Activated naive CD8-positive, alpha-beta T cell treated with anti-CD3 and anti-CD28 coated beads for 36 hours (primary cell): ENCODE measurements around the gene FBXL20. TPM values are rescaled to one million over a fixed set of nuclear protein-coding genes. Genes with fewer than 3 reads are reported as not detected.
"Not testable (repeated sequence)": the region's sequence is repeated elsewhere in the genome, so short reads cannot be mapped to it uniquely, and the experiment has no call there.

ENCODE experiments used
- DNase-seq: peaks from one replicate; pipeline ENCODE4 v3.0.0; 2021
- H3K27ac Mint-ChIP-seq: one replicate; pipeline ENCODE4 v1.8.0; 2022; ENCODE audit warnings: mild to moderate bottlenecking, moderate library complexity, mixed read lengths
- H3K27me3 Mint-ChIP-seq: one replicate; pipeline ENCODE4 v1.8.0; 2022; ENCODE audit warnings: mild to moderate bottlenecking, mixed read lengths
- H3K36me3 Mint-ChIP-seq: one replicate; pipeline ENCODE4 v1.8.0; 2021; ENCODE audit warnings: mild to moderate bottlenecking, mixed read lengths
- H3K4me1 Mint-ChIP-seq: one replicate; pipeline ENCODE4 v1.8.0; 2021; ENCODE audit warnings: mixed read lengths
- H3K4me3 Mint-ChIP-seq: one replicate; pipeline ENCODE4 v1.8.0; 2022; ENCODE audit warnings: mild to moderate bottlenecking, moderate library complexity, mixed read lengths
- H3K9me3 Mint-ChIP-seq: one replicate; pipeline ENCODE4 v1.8.0; 2022; ENCODE audit warnings: mixed read lengths
- total RNA-seq, 2 experiments: library from RNA; stranded (reverse); gene quantifications; one replicate each; pipeline ENCODE4 v1.2.3, GENCODE V29; 2021

Gene FBXL20, protein sequence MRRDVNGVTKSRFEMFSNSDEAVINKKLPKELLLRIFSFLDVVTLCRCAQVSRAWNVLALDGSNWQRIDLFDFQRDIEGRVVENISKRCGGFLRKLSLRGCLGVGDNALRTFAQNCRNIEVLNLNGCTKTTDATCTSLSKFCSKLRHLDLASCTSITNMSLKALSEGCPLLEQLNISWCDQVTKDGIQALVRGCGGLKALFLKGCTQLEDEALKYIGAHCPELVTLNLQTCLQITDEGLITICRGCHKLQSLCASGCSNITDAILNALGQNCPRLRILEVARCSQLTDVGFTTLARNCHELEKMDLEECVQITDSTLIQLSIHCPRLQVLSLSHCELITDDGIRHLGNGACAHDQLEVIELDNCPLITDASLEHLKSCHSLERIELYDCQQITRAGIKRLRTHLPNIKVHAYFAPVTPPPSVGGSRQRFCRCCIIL
- total RNA-seq, result 10 to 100 TPM; 15.7 to 16.3 TPM

DNA sequence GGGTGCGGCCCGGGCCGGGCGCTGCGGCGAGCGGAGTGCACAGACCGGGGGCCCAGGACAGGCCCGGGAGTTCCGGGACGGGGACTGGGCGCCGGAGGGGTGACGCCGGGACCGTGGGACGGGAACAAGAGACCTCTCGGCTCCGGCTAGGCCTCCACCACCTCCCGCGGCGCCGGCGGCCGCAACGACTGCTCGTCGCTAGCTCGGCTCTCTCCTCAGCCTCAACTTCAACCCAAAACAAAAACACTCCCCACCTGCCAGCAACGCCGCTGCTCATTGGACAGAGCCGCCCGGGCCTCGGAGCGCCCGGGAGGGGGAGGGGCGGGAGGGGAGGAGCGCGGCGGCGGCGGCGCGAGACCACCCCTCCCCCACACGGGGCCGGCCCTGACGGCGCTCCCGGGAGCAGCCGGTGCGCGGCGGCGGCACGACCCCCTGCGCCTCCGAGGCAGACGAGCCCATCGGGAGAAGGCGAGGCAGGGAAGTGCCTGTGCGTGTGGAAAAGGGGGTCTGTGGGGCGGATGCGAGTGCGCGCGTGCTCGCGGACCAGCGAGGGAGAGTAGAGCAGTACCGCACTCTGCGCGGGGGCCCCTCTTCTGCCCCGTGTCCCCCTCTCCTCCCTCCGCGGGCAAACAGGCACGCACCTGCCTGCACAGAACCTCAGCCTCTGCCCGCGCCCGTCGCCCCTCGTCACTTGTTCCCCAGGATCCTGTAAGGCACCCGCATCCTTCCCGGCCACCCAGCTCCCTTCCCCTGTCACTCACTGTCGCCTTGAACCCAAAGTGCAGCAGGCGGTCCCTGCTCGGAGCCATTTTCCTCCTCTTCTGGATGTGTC lies at the start of gene FBXL20:
FBXL20 (minus strand) TSS at position 215 of the 832 bp plus-strand sequence. CDS start 224 bp downstream, outside the sequence.
- Mint-ChIP-seq H3K4me3 (peak within 1 kb of the TSS; percentile 97), H3K9me3 (no peaks in the 10 kb centered on the region)

DNA sequence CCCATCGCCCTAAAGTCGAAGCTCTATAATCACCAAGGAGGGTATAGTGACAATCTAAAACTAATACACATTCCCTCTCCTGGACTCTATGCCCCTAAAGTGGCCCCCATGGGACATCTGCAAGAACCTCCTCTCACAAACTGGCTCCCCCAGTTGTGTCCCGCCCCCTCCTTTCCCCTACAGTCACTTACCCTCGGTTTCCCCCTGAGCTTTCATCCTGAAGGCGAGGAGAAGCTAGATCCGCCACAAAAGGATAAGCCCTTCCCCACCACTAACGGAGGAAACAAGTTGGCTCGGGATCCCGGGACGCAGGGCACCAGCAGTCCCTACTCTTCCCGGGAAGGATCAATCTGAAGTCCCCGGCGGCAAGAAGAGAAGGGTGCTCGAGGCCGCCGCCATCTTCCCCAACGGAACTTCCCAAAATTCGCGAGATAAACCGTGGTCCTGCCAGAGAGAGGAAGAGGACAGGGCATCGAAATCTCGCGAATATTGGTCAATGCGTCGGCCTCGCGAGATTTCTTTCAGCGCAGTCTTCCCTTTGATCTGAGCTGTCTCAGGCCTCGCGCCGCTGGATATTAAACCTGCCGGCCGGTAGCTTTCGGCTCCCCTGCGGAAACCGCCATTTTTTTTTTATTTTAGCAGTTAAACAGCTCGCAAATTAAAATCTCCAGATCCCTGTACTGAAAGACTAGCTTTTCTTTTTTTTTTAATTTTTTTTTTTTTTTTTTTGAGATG lies 49.6 kb upstream of the FBXL20 start, which contains the start of gene MED1:
MED1 (minus strand) TSS at position 417 of the 735 bp plus-strand sequence; CDS start at position 216, 201 bp downstream.
- Mint-ChIP-seq H3K27ac (peak within 1 kb of the TSS; percentile 96), H3K4me3 (peak within 1 kb of the TSS; percentile 96), H3K27me3 (no peaks in the 10 kb centered on the region), H3K4me1 (peaks cover 21% of the 10 kb centered on the region), H3K36me3 (peaks cover 19% of the 10 kb centered on the region), H3K9me3 (no peaks in the 10 kb centered on the region)
- peak; percentile 93 for DNase-seq

More for the DNA sequence above, at the start of gene FBXL20:
- Mint-ChIP-seq H3K27me3 (no peaks in the 10 kb centered on the region), H3K36me3 (peaks cover 12% of the 10 kb centered on the region), H3K27ac (peak within 1 kb of the TSS; percentile 97), H3K4me1 (peaks cover 50% of the 10 kb centered on the region)
- DNase-seq, result peak; percentile 90

DNA sequence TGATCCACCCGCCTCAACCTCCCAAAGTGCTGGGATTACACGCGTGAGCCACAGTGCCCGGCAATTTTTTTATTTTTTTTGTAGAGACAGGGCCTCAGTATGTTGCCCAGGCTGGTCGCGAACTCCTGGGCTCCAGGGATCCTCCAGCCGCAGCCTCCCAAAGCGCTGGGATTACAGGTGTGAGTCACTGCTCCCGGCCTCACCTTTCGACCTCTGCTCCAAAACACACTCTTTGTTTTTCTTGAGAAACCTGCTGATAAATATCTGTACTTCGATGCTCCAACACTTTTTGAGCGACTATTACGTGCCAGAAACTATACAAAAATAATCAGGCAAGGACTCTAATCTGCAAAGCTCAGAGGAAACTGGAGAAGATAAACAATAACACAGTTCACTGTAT lies 48.6 kb upstream of the FBXL20 start:
- Mint-ChIP-seq H3K27me3 (no peaks in the 10 kb centered on the region), H3K4me3 (peak overlapping the region; percentile 96), H3K36me3 (peaks cover 19% of the 10 kb centered on the region), H3K9me3 (no peaks in the 10 kb centered on the region), H3K27ac (peak overlapping the region; percentile 96), H3K4me1 (peaks cover 21% of the 10 kb centered on the region)
- DNase-seq, result no peak

DNA sequence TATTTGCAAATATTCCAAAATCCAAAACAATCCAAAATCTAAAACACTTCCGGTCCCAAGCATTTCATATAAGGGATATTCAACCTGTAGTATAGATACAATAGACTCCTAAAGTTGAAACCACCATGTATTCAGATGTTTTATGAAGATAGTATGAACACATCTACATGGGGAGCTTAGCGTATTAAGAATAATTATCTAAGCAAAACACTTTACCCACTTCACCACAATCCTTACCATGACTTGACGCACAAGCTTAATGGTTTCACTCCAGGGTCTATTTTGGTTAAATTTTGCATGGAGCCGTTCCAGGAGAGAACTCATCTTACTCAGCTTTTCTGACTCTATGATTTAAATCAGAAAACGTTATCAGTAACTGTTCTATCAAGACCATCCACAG lies 46.1 kb upstream of the FBXL20 start:
- Mint-ChIP-seq H3K4me1 (peaks cover 25% of the 10 kb centered on the region), H3K4me3 (no peak overlapping the region), H3K27me3 (no peaks in the 10 kb centered on the region), H3K27ac (no peak overlapping the region), H3K9me3 (no peaks in the 10 kb centered on the region), H3K36me3 (peaks cover 25% of the 10 kb centered on the region)
- no peak for DNase-seq

DNA sequence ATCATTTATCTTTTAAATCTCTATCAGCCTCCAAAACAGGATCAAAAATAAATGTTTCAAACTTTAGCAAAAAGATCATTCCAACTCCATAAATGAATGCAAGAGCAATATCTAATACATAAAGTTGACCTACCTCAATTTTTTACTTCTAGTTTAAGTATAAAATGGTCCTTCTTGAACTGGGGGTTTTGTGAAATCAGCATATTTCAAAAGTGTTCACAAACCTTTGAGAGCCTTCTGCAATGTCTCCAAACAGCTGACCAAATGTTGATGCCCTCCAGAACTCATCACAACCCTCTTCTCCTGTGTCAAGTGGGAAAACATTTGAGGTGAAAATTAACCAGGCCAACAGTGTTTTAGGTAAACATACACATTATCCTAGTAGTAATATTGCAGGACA lies 41.9 kb upstream of the FBXL20 start:
- Mint-ChIP-seq H3K36me3 (peaks cover 33% of the 10 kb centered on the region), H3K27ac (no peak overlapping the region), H3K4me1 (peaks cover 10% of the 10 kb centered on the region), H3K4me3 (no peak overlapping the region), H3K9me3 (no peaks in the 10 kb centered on the region), H3K27me3 (no peaks in the 10 kb centered on the region)
- DNase-seq, result no peak

DNA sequence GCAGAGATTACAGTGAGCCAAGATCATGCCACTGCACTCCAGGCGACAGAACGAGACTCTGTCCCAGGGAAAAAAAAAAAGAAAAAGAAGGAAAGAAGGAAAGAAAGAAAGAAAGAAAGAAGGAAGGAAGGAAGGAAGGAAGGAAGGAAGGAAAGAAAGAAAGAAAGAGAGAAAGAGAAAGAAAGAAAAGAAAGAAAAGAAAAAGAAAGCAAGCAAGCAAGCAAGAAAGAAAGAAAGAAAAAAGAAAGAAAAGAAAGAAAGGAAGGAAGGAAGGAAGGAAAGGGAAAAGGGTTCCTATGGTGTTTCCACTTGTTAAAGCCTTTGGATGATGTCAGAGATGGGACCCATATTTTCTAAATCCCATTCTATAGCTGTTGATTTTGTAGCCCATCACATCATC lies 38.4 kb upstream of the FBXL20 start:
- DNase-seq, H3K9me3 Mint-ChIP-seq, H3K4me1 Mint-ChIP-seq, H3K27me3 Mint-ChIP-seq, H3K4me3 Mint-ChIP-seq: not testable (repeated sequence)
- peak overlapping the region; percentile 28 for H3K27ac Mint-ChIP-seq
- peaks cover 19% of the 10 kb centered on the region for H3K36me3 Mint-ChIP-seq

DNA sequence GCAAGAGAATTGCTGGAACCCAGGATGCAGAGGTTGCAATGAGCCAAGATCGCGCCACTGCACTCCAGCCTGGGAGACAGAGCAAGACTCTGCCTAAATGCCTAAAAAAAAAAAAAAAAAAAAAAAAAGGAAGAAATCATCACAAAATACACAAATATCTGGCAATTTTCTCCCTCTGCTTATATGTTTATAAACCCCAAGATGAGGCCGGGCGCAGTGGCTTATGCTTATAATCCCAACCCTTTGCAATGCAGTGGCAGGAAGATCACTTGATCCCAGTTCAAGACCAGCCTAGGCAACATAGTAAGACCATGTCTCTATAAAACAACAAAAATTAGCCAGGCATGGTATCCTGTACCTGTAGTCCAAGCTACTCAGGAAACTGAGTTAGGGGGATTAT lies 28.2 kb upstream of the FBXL20 start:
- Mint-ChIP-seq H3K36me3 (peaks cover 18% of the 10 kb centered on the region), H3K27me3 (no peaks in the 10 kb centered on the region), H3K4me3 (no peak overlapping the region), H3K27ac (no peak overlapping the region), H3K4me1 (no peaks in the 10 kb centered on the region), H3K9me3 (no peaks in the 10 kb centered on the region)
- no peak for DNase-seq

DNA sequence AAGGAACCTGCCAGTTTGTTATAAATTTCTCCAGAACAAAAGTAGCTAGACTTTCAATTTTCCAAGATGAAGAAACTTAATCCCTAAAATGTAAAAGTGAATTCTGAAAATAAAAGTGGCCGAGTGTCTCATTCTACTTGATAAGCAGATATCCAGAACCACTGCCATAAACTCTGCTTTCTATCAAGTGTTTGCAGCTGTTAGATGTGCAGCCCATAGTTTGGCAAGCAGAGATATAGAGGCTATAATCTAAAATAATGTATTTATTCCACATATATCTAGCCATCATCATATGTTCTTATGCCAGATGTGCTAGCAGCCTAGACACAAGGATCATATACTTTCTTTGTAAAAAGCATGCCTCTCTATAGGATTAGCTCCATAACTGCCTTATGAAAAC lies 14.7 kb upstream of the FBXL20 start:
- Mint-ChIP-seq H3K27ac (no peak overlapping the region), H3K36me3 (peaks cover 16% of the 10 kb centered on the region), H3K4me1 (no peaks in the 10 kb centered on the region), H3K27me3 (no peaks in the 10 kb centered on the region), H3K4me3 (no peak overlapping the region), H3K9me3 (no peaks in the 10 kb centered on the region)
- no peak for DNase-seq

DNA sequence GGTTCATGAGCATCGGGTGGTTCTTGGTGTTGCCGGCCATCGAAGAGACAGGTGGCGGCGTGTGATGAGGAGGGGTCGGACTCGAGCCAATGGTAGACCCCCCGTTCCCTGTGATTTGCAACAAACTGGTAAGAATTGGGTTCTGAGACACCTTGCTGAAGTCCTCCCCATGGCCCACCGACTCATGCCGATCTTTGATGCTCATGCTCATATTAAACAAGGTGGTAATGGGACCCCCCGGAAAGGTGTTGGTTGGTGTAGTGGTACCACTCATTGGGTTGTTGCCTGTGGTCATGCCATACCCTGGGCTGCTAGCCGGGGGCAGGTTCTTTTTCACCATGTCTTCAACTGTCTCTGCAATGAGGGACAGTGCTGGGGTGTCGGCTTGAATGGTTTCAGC lies 8.9 kb upstream of the FBXL20 start:
- Mint-ChIP-seq H3K9me3 (no peaks in the 10 kb centered on the region), H3K36me3 (peaks cover 27% of the 10 kb centered on the region), H3K4me1 (peaks cover 18% of the 10 kb centered on the region), H3K27me3 (no peaks in the 10 kb centered on the region), H3K27ac (no peak overlapping the region), H3K4me3 (no peak overlapping the region)
- no peak for DNase-seq

DNA sequence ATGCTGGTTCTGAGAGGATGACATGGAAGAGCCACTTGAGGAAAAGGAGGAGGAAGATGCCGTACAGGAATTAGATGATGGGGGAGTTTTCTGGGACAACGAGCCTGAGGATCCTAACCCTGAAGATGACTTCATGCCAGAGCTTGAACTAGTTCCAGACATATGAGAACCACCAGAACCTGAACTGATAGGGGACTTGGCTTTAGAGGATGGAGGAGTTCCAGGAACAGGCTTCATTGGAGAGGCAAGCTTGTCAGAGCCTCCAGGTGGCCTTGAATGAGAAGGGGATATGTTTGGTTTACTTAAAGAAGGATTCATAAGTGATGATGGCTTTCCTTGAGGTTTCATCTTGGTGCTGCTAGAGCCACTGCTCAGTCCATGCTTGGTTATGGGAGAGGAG lies 6.9 kb upstream of the FBXL20 start:
- peaks cover 34% of the 10 kb centered on the region for H3K4me1 Mint-ChIP-seq
- peaks cover 23% of the 10 kb centered on the region for H3K36me3 Mint-ChIP-seq
- H3K4me3 Mint-ChIP-seq, result no peak overlapping the region
- H3K9me3 Mint-ChIP-seq, result no peaks in the 10 kb centered on the region
- DNase-seq, result no peak
- peak overlapping the region; percentile 50 for H3K27ac Mint-ChIP-seq
- no peaks in the 10 kb centered on the region for H3K27me3 Mint-ChIP-seq

DNA sequence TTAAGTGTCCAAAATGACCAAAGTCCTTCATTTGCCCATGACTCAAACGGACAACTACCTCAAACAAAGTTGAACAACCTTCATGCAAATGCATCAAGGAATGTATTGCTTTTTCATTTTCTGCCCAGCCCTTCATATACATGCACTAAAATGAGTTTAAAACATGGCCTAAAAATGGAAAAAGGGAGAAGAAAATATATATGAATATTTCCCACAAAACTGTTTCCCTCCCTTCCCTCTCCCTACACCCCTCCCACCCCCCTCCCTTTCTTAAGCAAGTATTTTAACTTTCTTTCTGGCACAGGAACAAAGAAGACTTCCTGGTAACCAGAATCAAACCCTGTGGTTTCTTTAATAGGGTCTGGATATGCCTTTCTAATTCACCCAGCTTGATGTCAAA lies 5.5 kb upstream of the FBXL20 start:
- Mint-ChIP-seq H3K27ac (peak overlapping the region; percentile 32), H3K36me3 (peaks cover 25% of the 10 kb centered on the region), H3K4me1 (peaks cover 40% of the 10 kb centered on the region), H3K27me3 (no peaks in the 10 kb centered on the region), H3K4me3 (no peak overlapping the region), H3K9me3 (no peaks in the 10 kb centered on the region)
- no peak for DNase-seq

DNA sequence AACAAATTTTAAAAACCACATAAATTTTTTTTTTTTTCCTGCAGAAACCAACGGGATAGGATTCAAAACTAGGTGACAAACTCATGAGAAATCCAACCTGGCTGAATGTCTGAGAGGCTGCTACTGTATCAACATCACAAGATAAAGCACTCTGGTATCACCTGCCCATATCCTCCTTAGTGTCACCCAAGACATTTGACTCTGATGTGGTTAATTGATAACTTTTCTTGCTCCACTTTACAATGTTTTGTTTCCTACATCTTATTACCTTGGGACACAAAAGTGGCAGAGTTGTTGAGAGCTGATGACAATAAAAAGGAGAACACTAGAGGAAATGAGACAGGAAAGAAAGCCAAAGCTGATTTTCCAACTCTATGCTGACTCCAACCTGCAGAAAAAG lies 4.0 kb upstream of the FBXL20 start:
- Mint-ChIP-seq H3K4me1 (peaks cover 44% of the 10 kb centered on the region), H3K4me3 (no peak overlapping the region), H3K36me3 (peaks cover 26% of the 10 kb centered on the region), H3K27ac (peak overlapping the region; percentile 92), H3K27me3 (no peaks in the 10 kb centered on the region), H3K9me3 (no peaks in the 10 kb centered on the region)
- DNase-seq, result no peak

DNA sequence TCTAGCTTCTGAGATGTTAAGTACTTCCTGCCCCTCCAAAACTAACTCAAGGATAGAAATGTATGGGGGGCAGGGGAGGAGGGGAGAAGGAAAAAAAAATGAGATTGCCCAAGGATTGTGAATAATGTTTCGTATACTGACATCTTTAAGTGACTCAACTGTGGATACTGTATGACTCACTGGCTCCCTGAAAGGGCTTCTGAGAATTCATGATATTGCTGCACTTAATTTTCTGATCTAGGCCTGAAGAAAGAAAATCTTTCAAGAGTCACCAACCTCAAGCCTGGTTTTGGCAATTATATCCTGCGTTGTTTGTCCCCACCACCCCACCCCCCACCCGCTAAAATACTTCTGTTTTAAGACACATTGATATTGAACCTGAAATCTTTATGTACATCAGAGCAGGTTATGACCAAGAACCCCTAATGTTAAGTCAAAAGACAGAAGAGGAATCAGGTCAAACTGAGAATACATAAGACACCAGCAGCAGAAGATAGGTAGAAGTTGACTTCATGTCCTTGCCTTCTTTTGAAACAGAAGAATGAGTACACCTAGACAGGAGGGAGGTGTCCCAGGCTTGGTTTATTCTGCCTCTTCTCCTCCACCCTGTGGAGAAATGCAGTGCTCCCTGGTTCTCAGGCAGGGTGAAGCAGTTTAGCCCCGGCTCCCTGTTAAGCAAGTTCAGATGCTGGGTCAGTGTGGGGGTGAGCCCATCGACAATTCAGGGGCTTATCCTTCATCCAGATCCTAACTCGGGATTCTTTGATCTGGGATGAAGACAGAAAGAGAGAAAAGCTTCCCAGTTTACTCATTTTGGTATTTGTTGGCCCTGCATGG lies 3.3 kb upstream of the FBXL20 start:
- no peaks in the 10 kb centered on the region for H3K9me3 Mint-ChIP-seq
- H3K27ac Mint-ChIP-seq, result peak overlapping the region; percentile 92
- H3K36me3 Mint-ChIP-seq, result peaks cover 20% of the 10 kb centered on the region
- H3K4me3 Mint-ChIP-seq, result peak overlapping the region; percentile 60
- peak; percentile 26 for DNase-seq
- H3K4me1 Mint-ChIP-seq, result peaks cover 50% of the 10 kb centered on the region
- H3K27me3 Mint-ChIP-seq, result no peaks in the 10 kb centered on the region
